Activated T-helper 1 cell treated with anti-CD3 and anti-CD28 coated beads, Interleukin-12 subunit alpha, Interleukin-12 subunit beta, Interleukin-2, Interleukin-4 antibody, amounts not matched to agents 30 ng/mL and 10 ng/mL and 1 ng/mL, durations not matched to agents 14 hours and 24 hours and 36 hours (primary cell): ENCODE results near the gene ACBD6. TPM values are rescaled to one million over a fixed set of nuclear protein-coding genes. Genes with fewer than 3 reads are reported as not detected.

Experiments used
- DNase-seq: peaks from one replicate; pipeline ENCODE4 v3.0.0; 2021; ENCODE audit warnings: low spot score
- H3K27ac Mint-ChIP-seq: one replicate; pipeline ENCODE4 v1.8.0; 2021; ENCODE audit warnings: mild to moderate bottlenecking, mixed read lengths
- H3K27me3 Mint-ChIP-seq: one replicate; pipeline ENCODE4 v1.8.0; 2022; ENCODE audit warnings: mild to moderate bottlenecking, moderate library complexity, mixed read lengths; ENCODE audit not compliant: insufficient read depth
- H3K36me3 Mint-ChIP-seq: one replicate; pipeline ENCODE4 v1.8.0; 2021; ENCODE audit warnings: low read depth, mixed read lengths
- H3K4me1 Mint-ChIP-seq: one replicate; pipeline ENCODE4 v1.8.0; 2021; ENCODE audit warnings: low read depth, mixed read lengths
- H3K4me3 Mint-ChIP-seq: one replicate; pipeline ENCODE4 v1.8.0; 2021; ENCODE audit warnings: mild to moderate bottlenecking, moderate library complexity, mixed read lengths
- H3K9me3 Mint-ChIP-seq: one replicate; pipeline ENCODE4 v1.8.0; 2021; ENCODE audit warnings: mixed read lengths
- intact Hi-C: fragments of 100-400 bp; cut with micrococcal nuclease; formaldehyde crosslinking; loops from one replicate; pipeline ENCODE4 v1.15.1; 2024
- total RNA-seq: library from RNA; stranded (reverse); gene quantifications from 2 replicates; pipeline ENCODE4 v1.2.3, GENCODE V29; 2022

The ACBD6 gene
- total RNA-seq, 1 donor from 2014 or later: 49.4 TPM

DNA sequence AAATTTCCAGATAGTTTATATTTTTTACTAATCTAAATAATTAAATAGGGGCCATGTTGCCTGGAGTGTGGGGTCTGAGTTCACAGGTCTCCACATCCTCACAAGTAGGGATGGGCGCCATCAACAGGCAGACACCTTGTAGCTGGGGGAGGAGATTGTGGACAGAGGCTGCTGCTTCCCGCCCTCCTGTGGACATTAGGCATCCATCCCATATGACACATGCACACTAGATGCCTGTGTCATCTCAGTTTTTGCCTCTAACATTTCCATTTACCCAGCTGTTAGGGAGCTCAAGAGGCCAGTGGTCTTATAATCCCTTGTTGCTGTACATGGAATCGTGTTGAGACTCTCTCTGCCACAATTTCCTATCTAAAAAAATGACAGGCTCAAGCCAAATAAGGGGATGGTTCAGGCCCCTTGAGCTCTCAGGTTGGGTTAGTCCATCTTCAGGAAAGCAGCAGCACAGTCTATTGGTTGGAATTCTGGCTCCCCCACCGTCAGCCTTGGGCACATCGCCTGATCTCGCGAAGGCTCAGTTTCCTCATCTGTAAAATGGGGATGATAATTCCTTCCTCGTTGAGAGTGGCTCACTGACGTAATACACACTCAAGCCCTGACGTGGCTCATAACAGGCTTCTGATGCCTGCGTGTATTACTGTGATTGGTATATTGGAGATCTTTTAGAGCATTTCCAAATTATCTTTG lies 258.7 kb downstream of the ACBD6 start:
- intact Hi-C loops: no loop called here
- H3K36me3 Mint-ChIP-seq: no peaks in the 10 kb centered on the region
- H3K4me1 Mint-ChIP-seq: no peaks in the 10 kb centered on the region
- H3K27me3 Mint-ChIP-seq: peaks cover 40% of the 10 kb centered on the region
- no peak for DNase-seq
- no peaks in the 10 kb centered on the region for H3K9me3 Mint-ChIP-seq
- no peak overlapping the region for H3K27ac Mint-ChIP-seq
- H3K4me3 Mint-ChIP-seq: no peak overlapping the region

DNA sequence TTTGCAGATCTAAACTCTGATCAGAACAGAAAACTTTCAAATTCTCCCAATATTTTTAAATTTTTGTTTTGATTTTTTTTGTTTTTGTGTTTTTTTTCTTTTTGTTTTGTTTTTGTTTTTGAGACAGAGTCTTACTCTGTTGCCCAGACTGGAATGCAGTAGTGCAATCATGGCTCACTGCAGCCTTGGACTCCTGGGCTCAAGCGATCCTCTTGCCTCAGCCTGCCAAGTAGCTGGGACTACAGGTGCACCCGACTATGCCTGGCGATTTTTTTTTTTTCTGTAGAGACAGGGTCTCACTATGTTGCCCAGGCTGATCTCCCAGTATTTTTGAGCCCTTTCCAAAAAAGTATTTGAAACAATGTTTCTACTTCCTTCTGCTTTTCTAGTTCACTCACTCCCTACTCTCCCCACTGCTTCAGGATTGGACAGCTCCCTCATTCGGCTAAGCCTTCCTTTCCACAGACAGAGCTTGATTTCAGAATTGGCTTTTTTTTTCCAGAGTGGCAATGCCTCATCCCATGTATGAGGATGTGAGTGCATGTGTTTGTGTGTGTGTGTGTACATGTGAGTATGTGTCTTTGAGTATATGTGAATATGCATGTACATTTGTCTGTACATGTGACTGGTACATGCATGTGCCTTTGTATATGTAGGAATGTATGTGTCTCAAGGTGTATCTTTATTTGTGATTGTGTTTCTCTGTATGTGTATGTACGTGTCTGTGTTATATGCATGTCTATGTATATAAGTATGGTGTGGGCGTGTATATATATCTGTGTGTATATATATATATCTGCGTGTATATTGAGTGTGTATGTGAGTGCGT lies 260.4 kb downstream of the ACBD6 start:
- Mint-ChIP-seq H3K36me3 (peaks cover 1% of the 10 kb centered on the region), H3K27ac (no peak overlapping the region)

DNA sequence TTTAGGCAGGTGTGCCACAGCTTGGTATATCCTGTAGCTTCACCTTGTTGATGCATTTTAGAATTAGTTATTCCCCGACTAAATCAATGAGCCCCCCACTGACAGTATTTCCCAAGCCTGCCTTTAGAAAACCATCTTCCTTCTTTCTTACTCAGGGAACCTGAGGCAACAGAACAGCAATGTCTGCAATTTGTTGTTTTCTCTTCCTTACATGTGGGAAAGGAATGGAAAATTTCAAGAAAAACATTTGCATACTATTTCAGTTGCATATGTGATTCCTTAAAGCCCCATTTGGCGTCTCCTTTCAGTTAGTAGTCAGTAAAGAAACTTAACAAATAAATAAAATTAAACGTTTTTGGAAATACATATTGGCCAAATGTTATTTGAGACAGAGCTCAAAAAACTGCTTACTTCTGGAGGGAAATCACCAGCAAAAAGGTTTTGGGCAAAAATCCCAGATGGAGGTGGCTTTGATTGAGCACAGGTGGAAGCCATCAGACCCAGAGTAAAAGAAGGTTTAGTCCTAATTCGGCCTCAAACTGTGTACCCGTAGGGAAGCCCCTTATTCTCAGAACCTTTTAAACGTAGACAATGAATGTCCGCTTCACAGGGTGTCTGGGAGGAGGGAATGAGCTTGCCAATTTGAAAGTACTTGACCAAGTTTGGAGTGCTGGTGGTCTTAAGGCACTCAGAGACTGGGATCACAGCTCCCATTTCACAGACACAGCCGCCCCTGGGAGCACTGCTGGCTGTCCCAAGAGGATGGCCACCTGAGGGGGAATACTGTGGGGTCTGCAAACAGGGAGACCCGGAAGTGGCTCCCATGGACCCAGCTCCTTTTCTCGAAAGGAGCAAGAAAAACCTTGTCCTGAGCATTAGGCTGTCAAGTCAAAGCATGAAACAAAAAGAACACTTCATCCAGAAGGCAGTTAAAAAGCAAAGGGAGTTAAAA lies 263.0 kb downstream of the ACBD6 start:
- H3K27ac Mint-ChIP-seq: no peak overlapping the region
- DNase-seq: no peak
- no peaks in the 10 kb centered on the region for H3K9me3 Mint-ChIP-seq
- intact Hi-C loops: no loop called here
- H3K36me3 Mint-ChIP-seq: peaks cover 1% of the 10 kb centered on the region
- H3K4me3 Mint-ChIP-seq: no peak overlapping the region
- peaks cover 76% of the 10 kb centered on the region for H3K27me3 Mint-ChIP-seq
- peaks cover 2% of the 10 kb centered on the region for H3K4me1 Mint-ChIP-seq

More for the DNA sequence above, 260.4 kb downstream of the ACBD6 start:
- intact Hi-C loops: no loop called here
- no peaks in the 10 kb centered on the region for H3K4me1 Mint-ChIP-seq
- H3K4me3 Mint-ChIP-seq: no peak overlapping the region
- peaks cover 56% of the 10 kb centered on the region for H3K27me3 Mint-ChIP-seq
- no peak for DNase-seq
- H3K9me3 Mint-ChIP-seq: no peaks in the 10 kb centered on the region

DNA sequence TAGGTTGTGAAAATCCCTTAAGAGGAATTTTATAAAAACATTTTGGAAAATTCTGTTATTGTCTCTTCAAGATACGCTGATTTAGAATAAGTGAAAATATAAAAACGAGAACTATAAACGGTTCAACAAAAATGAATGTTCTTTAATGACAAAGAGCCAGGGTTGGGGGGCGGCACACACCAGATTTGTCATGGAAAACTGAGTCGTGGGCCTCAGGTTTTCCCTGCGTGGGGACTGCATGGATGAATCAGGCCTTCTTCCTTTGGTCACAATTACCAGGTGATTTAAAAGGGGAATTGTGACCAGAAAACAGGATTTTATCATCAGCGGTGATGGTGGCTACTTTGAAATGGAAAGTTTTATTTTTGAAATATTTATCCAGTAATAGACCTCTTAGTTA lies 263.7 kb downstream of the ACBD6 start:
- Mint-ChIP-seq H3K9me3 (no peaks in the 10 kb centered on the region), H3K4me3 (no peak overlapping the region), H3K27ac (no peak overlapping the region), H3K36me3 (peaks cover 1% of the 10 kb centered on the region), H3K4me1 (peaks cover 7% of the 10 kb centered on the region), H3K27me3 (peaks cover 83% of the 10 kb centered on the region)
- DNase-seq: no peak
- intact Hi-C loops: no loop called here

Other genes with a start within 250 kb of the ACBD6 start
- not detected in 2 replicates for gene OVAAL, start 56.4 kb upstream of the ACBD6 start, total RNA-seq
- gene XPR1, start 129.4 kb upstream of the ACBD6 start, total RNA-seq: 21.1 and 21.2 TPM in 2 replicates